HFFc6 (cell line): ENCODE data around the gene ZNF891. TPM values are rescaled to one million over a fixed set of nuclear protein-coding genes. Genes with fewer than 3 reads are reported as not detected.

Experiments used
- DNase-seq: peaks from one replicate; pipeline ENCODE4 v3.0.0-alpha.2; 2018
- H3K27ac Mint-ChIP-seq: 2 replicates; pipeline ENCODE4 v1.8.0; 2020; ENCODE audit warnings: mild to moderate bottlenecking, mixed read lengths
- H3K27me3 Mint-ChIP-seq: 2 replicates; pipeline ENCODE4 v1.8.0; 2021; ENCODE audit warnings: mild to moderate bottlenecking, moderate library complexity, mixed read lengths; ENCODE audit not compliant: insufficient read depth
- H3K36me3 Mint-ChIP-seq: 2 replicates; pipeline ENCODE4 v1.8.0; 2021; ENCODE audit warnings: low read depth, mixed read lengths
- H3K4me1 Mint-ChIP-seq: 2 replicates; pipeline ENCODE4 v1.8.0; 2020; ENCODE audit warnings: low read depth, mixed read lengths
- H3K4me3 Mint-ChIP-seq: 2 replicates; pipeline ENCODE4 v1.8.0; 2020; ENCODE audit warnings: mild to moderate bottlenecking, moderate library complexity, mixed read lengths
- H3K9me3 Mint-ChIP-seq: 2 replicates; pipeline ENCODE4 v1.8.0; 2020; ENCODE audit warnings: mild to moderate bottlenecking, mixed read lengths
- CTCF ChIP-seq: fragments of 200-600 bp; sonication (generic); IDR thresholded peaks from 2 replicates; pipeline ENCODE4 v1.5.0; 2021; ENCODE audit warnings: antibody characterized with exemption, mild to moderate bottlenecking
- total RNA-seq, 6 experiments: library from RNA; stranded (reverse); fragmentation: NEBNext Ultra II Directional; extraction: Animal tissue kit (Norgen Biotek cat#: 25700); gene quantifications; 2 replicates in 1 of 6; 3 replicates in 5 of 6; pipeline ENCODE4 v1.2.3, GENCODE V29; 2021

The ZNF891 gene
- total RNA-seq, 6 experiments from 2014 or later, result 0.59 to 0.70 (median 0.62) TPM

DNA sequence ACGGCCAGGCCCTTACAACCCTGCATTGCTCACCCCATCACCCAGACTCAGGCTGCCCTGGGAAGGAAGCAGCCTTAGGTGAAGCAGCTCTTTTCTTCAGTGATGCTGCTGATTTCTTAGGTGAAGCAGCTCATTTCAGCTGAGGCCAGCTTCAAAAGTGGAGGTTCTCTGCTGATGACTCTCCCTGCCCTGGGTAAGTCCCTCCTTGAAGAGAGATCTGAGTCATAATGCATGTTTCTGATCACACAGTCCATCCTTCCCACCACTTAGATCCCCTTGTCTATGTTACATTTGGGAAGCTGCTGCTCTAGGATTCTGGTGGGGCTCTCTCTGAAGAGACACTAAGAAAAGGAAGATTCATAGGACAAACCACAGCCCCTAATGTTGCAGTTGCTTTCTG, 66.5 kb downstream of the ZNF891 start:
- no peak for DNase-seq
- H3K36me3 Mint-ChIP-seq, result peaks cover 58% of the 10 kb centered on the region
- no peak overlapping the region for H3K4me3 Mint-ChIP-seq
- 0 out of 2 replicates have a peak, but pooled peaks cover 2% of the 10 kb centered on the region for H3K27me3 Mint-ChIP-seq
- no peak overlapping the region for H3K27ac Mint-ChIP-seq
- H3K9me3 Mint-ChIP-seq, result peaks cover 95% of the 10 kb centered on the region
- H3K4me1 Mint-ChIP-seq, result no peaks in the 10 kb centered on the region
- TF ChIP-seq CTCF, result no peak

DNA sequence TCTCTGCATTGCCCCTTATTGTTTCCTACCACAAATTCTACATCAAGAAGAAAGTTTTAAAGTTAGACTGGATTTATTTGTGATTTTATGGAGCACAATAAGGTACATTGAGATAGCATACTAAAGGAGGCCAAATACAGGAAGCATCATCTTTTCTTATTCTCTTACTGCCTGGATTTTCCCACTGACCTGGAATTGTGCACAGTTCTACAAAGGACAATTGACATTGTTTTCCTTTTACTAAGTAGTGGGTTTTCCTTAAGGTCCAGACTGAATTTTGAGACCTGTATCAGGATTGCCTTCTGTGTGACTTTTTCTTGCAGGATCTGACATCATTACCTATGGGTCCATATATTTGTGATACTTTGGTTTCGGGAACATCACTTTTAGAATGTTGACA, 68.1 kb downstream of the ZNF891 start:
- no peak for DNase-seq
- peaks cover 73% of the 10 kb centered on the region for H3K36me3 Mint-ChIP-seq
- H3K27me3 Mint-ChIP-seq, result 0 out of 2 replicates have a peak, but pooled peaks cover 4% of the 10 kb centered on the region
- TF ChIP-seq CTCF, result no peak
- no peaks in the 10 kb centered on the region for H3K4me1 Mint-ChIP-seq
- H3K9me3 Mint-ChIP-seq, result peaks cover 100% of the 10 kb centered on the region
- H3K4me3 Mint-ChIP-seq, result no peak overlapping the region
- H3K27ac Mint-ChIP-seq, result no peak overlapping the region

- no peaks in the 10 kb centered on the region for H3K4me1 Mint-ChIP-seq
- DNase-seq, result no peak
- H3K27me3 Mint-ChIP-seq, result peaks cover 6% of the 10 kb centered on the region; the same call in 1 of the 2 replicates
- TF ChIP-seq CTCF, result no peak
- no peak overlapping the region for H3K4me3 Mint-ChIP-seq
- peaks cover 97% of the 10 kb centered on the region for H3K9me3 Mint-ChIP-seq
- H3K36me3 Mint-ChIP-seq, result peaks cover 72% of the 10 kb centered on the region
- H3K27ac Mint-ChIP-seq, result no peak overlapping the region
Observed at GRCh38 chr12:133058203-133059113, 71.6 kb downstream of the ZNF891 start.

DNA sequence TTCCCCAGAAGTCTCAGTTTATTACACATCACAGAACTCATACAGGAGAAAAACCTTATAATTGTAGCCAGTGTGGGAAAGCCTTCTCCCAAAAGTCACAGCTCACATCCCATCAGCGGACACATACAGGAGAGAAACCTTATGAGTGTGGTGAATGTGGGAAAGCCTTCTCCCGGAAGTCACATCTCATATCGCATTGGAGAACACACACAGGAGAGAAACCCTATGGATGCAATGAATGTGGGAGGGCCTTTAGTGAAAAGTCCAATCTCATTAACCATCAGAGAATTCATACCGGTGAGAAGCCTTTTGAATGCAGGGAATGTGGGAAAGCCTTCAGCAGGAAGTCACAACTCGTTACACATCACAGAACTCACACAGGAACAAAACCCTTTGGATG, 72.6 kb downstream of the ZNF891 start:
- H3K4me3 Mint-ChIP-seq, result 0 out of 2 replicates have a peak overlapping the region, but pooled peaks have one; percentile 13
- H3K27me3 Mint-ChIP-seq, result peaks cover 6% of the 10 kb centered on the region; the same call in 1 of the 2 replicates
- H3K27ac Mint-ChIP-seq, result no peak overlapping the region
- peaks cover 72% of the 10 kb centered on the region for H3K36me3 Mint-ChIP-seq
- DNase-seq, result no peak
- TF ChIP-seq CTCF, result no peak
- peaks cover 97% of the 10 kb centered on the region for H3K9me3 Mint-ChIP-seq
- no peaks in the 10 kb centered on the region for H3K4me1 Mint-ChIP-seq

Other genes starting within 250 kb of the ZNF891 start
- 10 to 100 TPM; 23.1 to 30.0 (median 26.2) TPM for gene CHFR, start 242.7 kb downstream of the ZNF891 start, total RNA-seq
- gene ZNF605, start 174.0 kb downstream of the ZNF891 start, total RNA-seq, result 10 to 100 TPM in 1 of 6 experiments, 1 to 10 TPM in 5; 6.2 to 11.8 (median 7.6) TPM
- 1 to 10 TPM; 5.9 to 6.6 (median 6.1) TPM for gene ZNF26, start 143.9 kb downstream of the ZNF891 start, total RNA-seq
- 10 to 100 TPM in 4 of 6 experiments, 1 to 10 TPM in 2; 9.2 to 13.0 (median 11.3) TPM for gene ZNF84, start 92.8 kb downstream of the ZNF891 start, total RNA-seq
- 1 to 10 TPM; 7.7 to 9.5 (median 7.9) TPM for gene ZNF140, start 49.4 kb downstream of the ZNF891 start, total RNA-seq
- 1 to 10 TPM; 3.6 to 4.8 (median 4.1) TPM for gene ZNF10, start 353 bp upstream of the ZNF891 start, total RNA-seq
- 10 to 100 TPM; 13.5 to 15.7 (median 14.0) TPM for gene ZNF268, start 51.2 kb upstream of the ZNF891 start, total RNA-seq
- gene ANHX, start 105.6 kb upstream of the ZNF891 start, total RNA-seq, result not detected